SK-N-SH (cell line): Measurements from ENCODE around the gene SLC38A8. TPM values are rescaled to one million over a fixed set of nuclear protein-coding genes. Genes with fewer than 3 reads are reported as not detected.
A peak's percentile ranks its signal among the peaks of the same experiment; 100 is the strongest.

Source experiments
- CTCF ChIA-PET: fragments of 300-600, 350-600 bp; formaldehyde crosslinking; extraction: SDS; loops from one replicate; lab custom pipeline; 2021; lab: Yijun Ruan, JAX
- POLR2A ChIA-PET: fragments of 350-600 bp; sonication (Branson Sonifier 250); formaldehyde crosslinking; extraction: SDS; loops from one replicate; lab custom pipeline; 2020; ENCODE audit warnings: antibody characterized with exemption, inconsistent platforms; lab: Yijun Ruan, JAX
- DNase-seq: peaks from one replicate; pipeline ENCODE4 v3.0.0; 2012
- H2AFZ ChIP-seq: fragments of 200-600 bp; sonication (generic); 2 replicates; pipeline ENCODE4 v1.8.1; 2016; ENCODE audit warnings: antibody characterized with exemption, mild to moderate bottlenecking, low read depth
- H3F3A ChIP-seq: fragments of 200-600 bp; sonication (generic); replicated peaks from 2 replicates; pipeline ENCODE3; 2016; ENCODE audit warnings: antibody characterized with exemption, mild to moderate bottlenecking; ENCODE audit not compliant: insufficient read depth
- H3K27ac ChIP-seq, 2 experiments: fragments of 200-500 bp in 1 of 2; fragments of 200-600 bp in 1 of 2; sonication (Bioruptor generic) in 1 of 2; sonication (generic), shearing (Covaris generic) in 1 of 2; 2 replicates each; pipeline versions ENCODE4 v1.5.1 to v1.6.1; 2014 to 2016; ENCODE audit warnings: low read depth in 2 of 2, inconsistent platforms in 1 of 2, low read length in 1 of 2, mild to moderate bottlenecking in 1 of 2, mixed read lengths in 1 of 2
- H3K27me3 ChIP-seq: fragments of 200-600 bp; sonication (generic), shearing (Covaris generic); 2 replicates; pipeline ENCODE4 v1.6.1; 2016; ENCODE audit warnings: mixed run types; ENCODE audit not compliant: insufficient read depth
- H3K36me3 ChIP-seq, 2 experiments: fragments of 200-500 bp in 1 of 2; fragments of 200-600 bp in 1 of 2; sonication (Bioruptor generic) in 1 of 2; sonication (generic) in 1 of 2; replicated peaks in 1 of 2; 2 replicates each; pipeline versions ENCODE3 to v1.5.1; 2014 to 2016; ENCODE audit warnings: low read length in 1 of 2, mild to moderate bottlenecking in 1 of 2; ENCODE audit not compliant: insufficient read depth in 2 of 2, control insufficient read depth in 1 of 2
- H3K4me1 ChIP-seq, 2 experiments: fragments of 200-500 bp in 1 of 2; fragments of 200-600 bp in 1 of 2; sonication (Bioruptor generic) in 1 of 2; sonication (generic), shearing (Covaris generic) in 1 of 2; 2 replicates each; pipeline versions ENCODE4 v1.5.1 to v1.6.1; 2014 to 2016; ENCODE audit warnings: low read depth in 1 of 2, low read length in 1 of 2, mixed run types in 1 of 2; ENCODE audit not compliant: insufficient read depth in 2 of 2, control insufficient read depth in 1 of 2
- H3K4me2 ChIP-seq: fragments of 200-600 bp; sonication (generic), shearing (Covaris generic); 2 replicates; pipeline ENCODE4 v1.6.1; 2017; ENCODE audit warnings: mixed run types
- H3K4me3 ChIP-seq, 2 experiments: fragments of 200-500 bp in 1 of 2; fragments of 200-600 bp in 1 of 2; sonication (Bioruptor generic) in 1 of 2; sonication (generic), shearing (Covaris generic) in 1 of 2; 2 replicates each; pipeline versions ENCODE4 v1.5.1 to v1.8.1; 2014 to 2016; ENCODE audit warnings: low read depth in 2 of 2, inconsistent platforms in 1 of 2, low read length in 1 of 2, mild to moderate bottlenecking in 1 of 2, mixed read lengths in 1 of 2, moderate library complexity in 1 of 2
- H3K79me2 ChIP-seq: fragments of 200-600 bp; sonication (generic); 2 replicates; pipeline ENCODE4 v1.8.1; 2017; ENCODE audit warnings: mild to moderate bottlenecking; ENCODE audit not compliant: insufficient read depth
- H3K9ac ChIP-seq: fragments of 200-600 bp; sonication (generic); 2 replicates; pipeline ENCODE4 v1.6.1; 2017; ENCODE audit warnings: mixed run types
- H3K9me2 ChIP-seq: fragments of 200-600 bp; sonication (generic); 2 replicates; pipeline ENCODE4 v1.6.1; 2017; ENCODE audit warnings: mixed run types
- H3K9me3 ChIP-seq: fragments of 200-600 bp; sonication (generic); 2 replicates; pipeline ENCODE4 v1.6.1; 2017; ENCODE audit warnings: mixed run types, mild to moderate bottlenecking, moderate library complexity
- H4K20me1 ChIP-seq: fragments of 200-600 bp; sonication (generic); 2 replicates; pipeline ENCODE4 v1.6.1; 2017; ENCODE audit warnings: mild to moderate bottlenecking, mixed run types; ENCODE audit not compliant: insufficient read depth
- CHD2 ChIP-seq: fragments of 150-350 bp; IDR thresholded peaks from 2 replicates; pipeline ENCODE4 v1.6.1; 2018; ENCODE audit warnings: low read length; ENCODE audit not compliant: partially characterized antibody
- ELF1 ChIP-seq: IDR thresholded peaks from 2 replicates; pipeline ENCODE4 v1.4.0; 2012
- EP300 ChIP-seq, 2 experiments: IDR thresholded peaks; 2 replicates each; pipeline versions ENCODE4 v1.4.0 to v1.6.1; 2012; ENCODE audit warnings: borderline replicate concordance in 1 of 2, low read depth in 1 of 2, low read length in 1 of 2
- EZH2phosphoT487 ChIP-seq: fragments of 200-600 bp; sonication (generic); IDR thresholded peaks from 2 replicates; pipeline ENCODE4 v1.6.1; 2017; ENCODE audit warnings: low read depth, mixed run types, mild to moderate bottlenecking, antibody characterized with exemption, moderate library complexity, borderline replicate concordance
- FOXJ3 ChIP-seq: sonication (generic); formaldehyde crosslinking; IDR thresholded peaks from 2 replicates; pipeline ENCODE4 v1.5.1; 2020; ENCODE audit warnings: mild to moderate bottlenecking, missing genetic modification reagents
- FOXM1 ChIP-seq: IDR thresholded peaks from 2 replicates; pipeline ENCODE4 v1.4.0; 2012; ENCODE audit warnings: low read depth, mild to moderate bottlenecking
- GABPA ChIP-seq: IDR thresholded peaks from 2 replicates; pipeline ENCODE4 v1.4.0; 2012; ENCODE audit warnings: low read depth, mild to moderate bottlenecking
- JUND ChIP-seq: IDR thresholded peaks from 2 replicates; pipeline ENCODE4 v1.4.0; 2012
- MEF2A ChIP-seq: IDR thresholded peaks from 2 replicates; pipeline ENCODE4 v1.4.0; 2012; ENCODE audit warnings: low read depth, borderline replicate concordance
- MXI1 ChIP-seq: IDR thresholded peaks from 2 replicates; pipeline ENCODE4 v1.6.1; 2012; ENCODE audit warnings: mild to moderate bottlenecking, low read depth, low read length, improper control_type of control experiment
- NFIC ChIP-seq: IDR thresholded peaks from 2 replicates; pipeline ENCODE4 v1.4.0; 2012; ENCODE audit warnings: borderline replicate concordance
- RCOR1 ChIP-seq: fragments of 150-350 bp; IDR thresholded peaks from 2 replicates; pipeline ENCODE4 v1.6.1; 2017; ENCODE audit warnings: antibody characterized with exemption, low read length
- RXRA ChIP-seq: IDR thresholded peaks from 2 replicates; pipeline ENCODE4 v1.4.0; 2012; ENCODE audit warnings: low read depth, mild to moderate bottlenecking, borderline replicate concordance
- SIN3A ChIP-seq: IDR thresholded peaks from 2 replicates; pipeline ENCODE4 v1.6.1; 2012; ENCODE audit warnings: low read depth, mild to moderate bottlenecking, low read length, moderate library complexity, borderline replicate concordance
- TCF12 ChIP-seq: IDR thresholded peaks from 2 replicates; pipeline ENCODE4 v1.4.0; 2012
- TEAD4 ChIP-seq: IDR thresholded peaks from 2 replicates; pipeline ENCODE4 v1.4.0; 2012; ENCODE audit warnings: mild to moderate bottlenecking, borderline replicate concordance; ENCODE audit not compliant: insufficient read depth
- YY1 ChIP-seq: IDR thresholded peaks from 2 replicates; pipeline ENCODE4 v1.4.0; 2012; ENCODE audit warnings: low read depth, mild to moderate bottlenecking
- WGBS: methylation state at CpG from one replicate; pipeline ENCODE4 v1.1.6; 2017; ENCODE audit warnings: low lambda C conversion rate; 5-methylcytosine and 5-hydroxymethylcytosine counted together
- polyA plus RNA-seq, 3 experiments: library from polyadenylated mRNA; depleted of rRNA; stranded (reverse); fragments of >200 nt; gene quantifications; 2 replicates each; pipeline ENCODE4 v1.2.3, GENCODE V29; 2012
- TF ChIP-seq, protein P1 (sequence below): fragments of 150-350 bp; IDR thresholded peaks from 2 replicates; pipeline ENCODE4 v1.6.1; 2017; ENCODE audit warnings: antibody characterized with exemption, low read length, low read depth, borderline replicate concordance
- TF ChIP-seq, protein P2 (sequence below): IDR thresholded peaks from 2 replicates; pipeline ENCODE4 v1.4.0; 2012; ENCODE audit warnings: low read depth, borderline replicate concordance
- TF ChIP-seq, protein P3 (sequence below): IDR thresholded peaks from 2 replicates; pipeline ENCODE4; 2012
- TF ChIP-seq, protein P4 (sequence below): fragments of 200-600 bp; sonication (generic); IDR thresholded peaks from 2 replicates; pipeline ENCODE4 v1.6.1; 2017; ENCODE audit warnings: antibody characterized with exemption, mild to moderate bottlenecking, moderate library complexity
- TF ChIP-seq, protein P5 (sequence below): IDR thresholded peaks from 2 replicates; pipeline ENCODE4 v1.4.0; 2012; ENCODE audit warnings: low read depth, borderline replicate concordance

The SLC38A8 gene
- polyA plus RNA-seq, 1 of the 3 experiments (the other 2 are of a cell fraction): not detected

DNA sequence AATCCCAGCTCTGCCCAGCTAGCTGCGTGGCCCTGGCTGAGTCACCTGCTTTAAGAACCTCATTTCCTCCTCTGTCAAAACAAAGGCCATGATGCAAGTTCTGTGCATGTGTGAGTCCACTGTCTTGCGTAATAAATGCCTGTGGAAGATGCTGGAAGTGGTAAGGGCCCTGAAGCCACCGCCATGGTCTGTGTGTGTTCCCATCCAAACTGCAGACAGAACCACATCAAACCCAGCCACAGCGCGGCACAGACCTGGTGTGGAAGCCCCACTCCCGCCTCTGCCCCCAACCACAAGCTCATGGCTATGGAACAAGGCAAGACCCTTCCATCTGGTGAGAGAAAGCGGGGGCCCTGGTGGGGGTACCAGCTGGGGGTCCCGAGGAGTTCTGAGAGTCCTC is 48.5 kb downstream of the SLC38A8 start:
- TF ChIP-seq JUND (no peak), EP300 (IDR thresholded peaks at IDR 0.05; ENCODE audit: borderline replicate concordance in 1 of 2, low read depth in 1 of 2, low read length in 1 of 2) (no peak), ELF1 (no peak), FOXJ3 (CRISPR knock-in tag) (no peak)
- ChIA-PET CTCF (interaction anchor here (0.8 to 2.6 kb wide), 3 partner anchors 10 to 312 kb away, joined by 3 to 7 read pairs (median 3); no protein-coding TSS in a partner anchor), POLR2A (no interaction called here)
- no peak overlapping the region for H2AFZ ChIP-seq
- no peaks in the 10 kb centered on the region for H3K36me3 ChIP-seq
- no peaks in the 10 kb centered on the region for H3K9me2 ChIP-seq
- WGBS: 85% methylated on average over 8 of the region's 8 CpGs
- H3K27me3 ChIP-seq: peaks cover 5% of the 10 kb centered on the region; the same call in 1 of the 2 replicates
- no peaks in the 10 kb centered on the region for H3F3A ChIP-seq
- H3K9ac ChIP-seq: no peak overlapping the region
- H3K4me3 ChIP-seq: no peak overlapping the region
- no peaks in the 10 kb centered on the region for H4K20me1 ChIP-seq
- H3K79me2 ChIP-seq: no peaks in the 10 kb centered on the region
- no peak overlapping the region for H3K4me2 ChIP-seq
- DNase-seq: no peak
- H3K27ac ChIP-seq: no peak overlapping the region
- no peaks in the 10 kb centered on the region for H3K9me3 ChIP-seq
- peaks cover 0 to 9% of the 10 kb centered on the region in 2 experiments; a peak in 1 of 4 replicates for H3K4me1 ChIP-seq

DNA sequence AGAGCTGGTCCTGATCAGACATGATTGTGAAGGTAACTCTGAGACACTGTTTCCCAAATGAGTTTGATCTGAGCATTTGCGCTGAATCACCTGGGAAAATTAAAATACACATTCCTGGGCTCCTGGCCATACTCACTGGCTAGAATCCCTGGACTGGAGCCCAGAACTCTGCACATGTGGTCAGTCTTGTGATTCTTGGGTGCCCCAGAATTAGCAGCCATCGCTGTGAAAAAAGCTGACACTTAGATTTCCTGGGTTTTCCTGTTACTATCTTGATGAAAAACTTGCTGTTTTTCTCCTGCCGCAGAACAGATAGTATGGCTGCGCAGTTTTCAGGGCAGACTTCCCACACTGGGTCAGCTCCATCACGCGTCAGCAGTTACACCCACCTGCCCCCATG is 50.0 kb downstream of the SLC38A8 start:
- CTCF ChIA-PET: interaction anchor here (0.7 to 2.0 kb wide), 3 partner anchors 11 to 623 kb away, joined by 3 to 9 read pairs (median 3); no protein-coding TSS in a partner anchor
- TF ChIP-seq EZH2phosphoT487: no peak
- TF ChIP-seq, protein P1, sequence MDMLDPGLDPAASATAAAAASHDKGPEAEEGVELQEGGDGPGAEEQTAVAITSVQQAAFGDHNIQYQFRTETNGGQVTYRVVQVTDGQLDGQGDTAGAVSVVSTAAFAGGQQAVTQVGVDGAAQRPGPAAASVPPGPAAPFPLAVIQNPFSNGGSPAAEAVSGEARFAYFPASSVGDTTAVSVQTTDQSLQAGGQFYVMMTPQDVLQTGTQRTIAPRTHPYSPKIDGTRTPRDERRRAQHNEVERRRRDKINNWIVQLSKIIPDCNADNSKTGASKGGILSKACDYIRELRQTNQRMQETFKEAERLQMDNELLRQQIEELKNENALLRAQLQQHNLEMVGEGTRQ: no peak
- TF ChIP-seq, protein P2, sequence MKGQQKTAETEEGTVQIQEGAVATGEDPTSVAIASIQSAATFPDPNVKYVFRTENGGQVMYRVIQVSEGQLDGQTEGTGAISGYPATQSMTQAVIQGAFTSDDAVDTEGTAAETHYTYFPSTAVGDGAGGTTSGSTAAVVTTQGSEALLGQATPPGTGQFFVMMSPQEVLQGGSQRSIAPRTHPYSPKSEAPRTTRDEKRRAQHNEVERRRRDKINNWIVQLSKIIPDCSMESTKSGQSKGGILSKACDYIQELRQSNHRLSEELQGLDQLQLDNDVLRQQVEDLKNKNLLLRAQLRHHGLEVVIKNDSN: peak; percentile 36; the same call in 1 of the 2 replicates
- no peak for TF ChIP-seq YY1
- TF ChIP-seq GABPA: no peak
- no peak for TF ChIP-seq EP300 (IDR thresholded peaks at IDR 0.05; ENCODE audit: borderline replicate concordance in 1 of 2, low read depth in 1 of 2, low read length in 1 of 2)
- no peak for TF ChIP-seq RXRA
- TF ChIP-seq CHD2: no peak
- TF ChIP-seq TCF12: 0 out of 2 replicates have a peak, but pooled peaks have one; percentile 5
- no peak for TF ChIP-seq RCOR1
- TF ChIP-seq, protein P3, sequence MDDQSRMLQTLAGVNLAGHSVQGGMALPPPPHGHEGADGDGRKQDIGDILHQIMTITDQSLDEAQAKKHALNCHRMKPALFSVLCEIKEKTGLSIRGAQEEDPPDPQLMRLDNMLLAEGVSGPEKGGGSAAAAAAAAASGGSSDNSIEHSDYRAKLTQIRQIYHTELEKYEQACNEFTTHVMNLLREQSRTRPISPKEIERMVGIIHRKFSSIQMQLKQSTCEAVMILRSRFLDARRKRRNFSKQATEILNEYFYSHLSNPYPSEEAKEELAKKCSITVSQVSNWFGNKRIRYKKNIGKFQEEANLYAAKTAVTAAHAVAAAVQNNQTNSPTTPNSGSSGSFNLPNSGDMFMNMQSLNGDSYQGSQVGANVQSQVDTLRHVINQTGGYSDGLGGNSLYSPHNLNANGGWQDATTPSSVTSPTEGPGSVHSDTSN: no peak
- peak; percentile 70 for TF ChIP-seq NFIC
- no peak for TF ChIP-seq MXI1
- TF ChIP-seq, protein P4, sequence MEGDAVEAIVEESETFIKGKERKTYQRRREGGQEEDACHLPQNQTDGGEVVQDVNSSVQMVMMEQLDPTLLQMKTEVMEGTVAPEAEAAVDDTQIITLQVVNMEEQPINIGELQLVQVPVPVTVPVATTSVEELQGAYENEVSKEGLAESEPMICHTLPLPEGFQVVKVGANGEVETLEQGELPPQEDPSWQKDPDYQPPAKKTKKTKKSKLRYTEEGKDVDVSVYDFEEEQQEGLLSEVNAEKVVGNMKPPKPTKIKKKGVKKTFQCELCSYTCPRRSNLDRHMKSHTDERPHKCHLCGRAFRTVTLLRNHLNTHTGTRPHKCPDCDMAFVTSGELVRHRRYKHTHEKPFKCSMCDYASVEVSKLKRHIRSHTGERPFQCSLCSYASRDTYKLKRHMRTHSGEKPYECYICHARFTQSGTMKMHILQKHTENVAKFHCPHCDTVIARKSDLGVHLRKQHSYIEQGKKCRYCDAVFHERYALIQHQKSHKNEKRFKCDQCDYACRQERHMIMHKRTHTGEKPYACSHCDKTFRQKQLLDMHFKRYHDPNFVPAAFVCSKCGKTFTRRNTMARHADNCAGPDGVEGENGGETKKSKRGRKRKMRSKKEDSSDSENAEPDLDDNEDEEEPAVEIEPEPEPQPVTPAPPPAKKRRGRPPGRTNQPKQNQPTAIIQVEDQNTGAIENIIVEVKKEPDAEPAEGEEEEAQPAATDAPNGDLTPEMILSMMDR: no peak
- no peak for TF ChIP-seq SIN3A
- TF ChIP-seq MEF2A: no peak
- no peak for TF ChIP-seq TEAD4
- TF ChIP-seq, protein P5, sequence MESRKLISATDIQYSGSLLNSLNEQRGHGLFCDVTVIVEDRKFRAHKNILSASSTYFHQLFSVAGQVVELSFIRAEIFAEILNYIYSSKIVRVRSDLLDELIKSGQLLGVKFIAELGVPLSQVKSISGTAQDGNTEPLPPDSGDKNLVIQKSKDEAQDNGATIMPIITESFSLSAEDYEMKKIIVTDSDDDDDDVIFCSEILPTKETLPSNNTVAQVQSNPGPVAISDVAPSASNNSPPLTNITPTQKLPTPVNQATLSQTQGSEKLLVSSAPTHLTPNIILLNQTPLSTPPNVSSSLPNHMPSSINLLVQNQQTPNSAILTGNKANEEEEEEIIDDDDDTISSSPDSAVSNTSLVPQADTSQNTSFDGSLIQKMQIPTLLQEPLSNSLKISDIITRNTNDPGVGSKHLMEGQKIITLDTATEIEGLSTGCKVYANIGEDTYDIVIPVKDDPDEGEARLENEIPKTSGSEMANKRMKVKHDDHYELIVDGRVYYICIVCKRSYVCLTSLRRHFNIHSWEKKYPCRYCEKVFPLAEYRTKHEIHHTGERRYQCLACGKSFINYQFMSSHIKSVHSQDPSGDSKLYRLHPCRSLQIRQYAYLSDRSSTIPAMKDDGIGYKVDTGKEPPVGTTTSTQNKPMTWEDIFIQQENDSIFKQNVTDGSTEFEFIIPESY: no peak
- TF ChIP-seq FOXM1: no peak

More for the DNA sequence above, 50.0 kb downstream of the SLC38A8 start:
- no peak overlapping the region for H2AFZ ChIP-seq
- DNase-seq: no peak
- no peak overlapping the region for H3K27ac ChIP-seq
- POLR2A ChIA-PET: no interaction called here
- no peaks in the 10 kb centered on the region for H3K79me2 ChIP-seq
- no peaks in the 10 kb centered on the region for H3K9me2 ChIP-seq
- peaks cover 0 to 12% of the 10 kb centered on the region in 2 experiments; a peak in 1 of 4 replicates for H3K4me1 ChIP-seq
- H3K9ac ChIP-seq: no peak overlapping the region
- H3K4me2 ChIP-seq: no peak overlapping the region
- H3K27me3 ChIP-seq: peaks cover 12% of the 10 kb centered on the region; the same call in 1 of the 2 replicates
- no peaks in the 10 kb centered on the region for H4K20me1 ChIP-seq
- H3K4me3 ChIP-seq: no peak overlapping the region
- H3F3A ChIP-seq: no peaks in the 10 kb centered on the region
- 73% methylated on average over 6 of the region's 6 CpGs for WGBS
- no peaks in the 10 kb centered on the region for H3K36me3 ChIP-seq
- no peaks in the 10 kb centered on the region for H3K9me3 ChIP-seq
